Panc1 (cell line): Measurements from ENCODE around the gene TPRX2.

Source experiments
- CTCF ChIP-seq: fragments of 450-650 bp; IDR thresholded peaks from 2 replicates; pipeline ENCODE4 v1.5.1; 2017; ENCODE audit warnings: mild to moderate bottlenecking
- POLR2AphosphoS5 ChIP-seq: IDR thresholded peaks from 2 replicates; pipeline ENCODE4 v1.6.1; 2012; ENCODE audit warnings: mild to moderate bottlenecking, low read depth, low read length, moderate library complexity
- REST ChIP-seq, 2 experiments: IDR thresholded peaks; 2 replicates each; pipeline ENCODE4 v1.6.1; 2011 to 2012; ENCODE audit warnings: low read depth in 2 of 2, control low read depth in 1 of 2, low read length in 1 of 2, mild to moderate bottlenecking in 1 of 2, moderate library complexity in 1 of 2; ENCODE audit not compliant: insufficient read depth in 1 of 2
- TCF7L2 ChIP-seq: IDR thresholded peaks from 2 replicates; pipeline ENCODE4 v1.6.1; 2011; ENCODE audit warnings: mild to moderate bottlenecking, low read depth, low read length, inconsistent platforms

GRCh38 chr19:47891923-47892666 is 33.1 kb downstream of the TPRX2 start:
- TF ChIP-seq CTCF (no peak), POLR2AphosphoS5 (no peak), TCF7L2 (no peak), REST (IDR thresholded peaks at IDR 0.05; ENCODE audit: insufficient read depth in 1 of 2, low read depth in 2 of 2, low read length in 1 of 2) (no peak)
